Stomach (tissue), 4 donors: ENCODE data around the gene NKIRAS2.

ENCODE experiments used
- CTCF ChIP-seq, 7 experiments: fragments of 450-650 bp in 4 of 7; fragments of 200-600 bp in 3 of 7; sonication (generic) in 3 of 7; IDR thresholded peaks; one replicate each; pipeline ENCODE4 v1.5.1; 2016 to 2019; ENCODE audit warnings: antibody characterized with exemption in 7 of 7, control low read depth in 2 of 7, mild to moderate bottlenecking in 1 of 7
- EP300 ChIP-seq: sonication (generic); formaldehyde crosslinking; IDR thresholded peaks from one replicate; pipeline ENCODE4 v1.6.1; 2017; ENCODE audit warnings: antibody characterized with exemption
- POLR2A ChIP-seq, 4 donors: fragments of 450-650 bp; IDR thresholded peaks; one replicate each; pipeline ENCODE4 v1.6.1; 2016; ENCODE audit warnings: antibody characterized with exemption in 4 of 4, control low read depth in 2 of 4, mild to moderate bottlenecking in 1 of 4, moderate library complexity in 1 of 4
- POLR2AphosphoS5 ChIP-seq, 3 donors: sonication (generic); formaldehyde crosslinking; IDR thresholded peaks; one replicate each; pipeline ENCODE4 v1.6.1; 2016; ENCODE audit warnings: antibody characterized with exemption in 3 of 3

- no peak for TF ChIP-seq EP300
- no peak for TF ChIP-seq CTCF (IDR thresholded peaks at IDR 0.05)
- no peak for TF ChIP-seq POLR2AphosphoS5 (IDR thresholded peaks at IDR 0.05)
- TF ChIP-seq POLR2A (IDR thresholded peaks at IDR 0.05) = no peak
Measured at GRCh38 chr17:41974031-41974430, 45.9 kb upstream of the NKIRAS2 start.
